ENCODE measurements around the gene PICK1. TPM values are rescaled to one million over a fixed set of nuclear protein-coding genes. Genes with fewer than 3 reads are reported as not detected.

Gene PICK1
- total and polyA plus RNA-seq, 2 of the 4 experiments (the other 2 are of a cell fraction): 16.5 to 21.0 TPM

DNA sequence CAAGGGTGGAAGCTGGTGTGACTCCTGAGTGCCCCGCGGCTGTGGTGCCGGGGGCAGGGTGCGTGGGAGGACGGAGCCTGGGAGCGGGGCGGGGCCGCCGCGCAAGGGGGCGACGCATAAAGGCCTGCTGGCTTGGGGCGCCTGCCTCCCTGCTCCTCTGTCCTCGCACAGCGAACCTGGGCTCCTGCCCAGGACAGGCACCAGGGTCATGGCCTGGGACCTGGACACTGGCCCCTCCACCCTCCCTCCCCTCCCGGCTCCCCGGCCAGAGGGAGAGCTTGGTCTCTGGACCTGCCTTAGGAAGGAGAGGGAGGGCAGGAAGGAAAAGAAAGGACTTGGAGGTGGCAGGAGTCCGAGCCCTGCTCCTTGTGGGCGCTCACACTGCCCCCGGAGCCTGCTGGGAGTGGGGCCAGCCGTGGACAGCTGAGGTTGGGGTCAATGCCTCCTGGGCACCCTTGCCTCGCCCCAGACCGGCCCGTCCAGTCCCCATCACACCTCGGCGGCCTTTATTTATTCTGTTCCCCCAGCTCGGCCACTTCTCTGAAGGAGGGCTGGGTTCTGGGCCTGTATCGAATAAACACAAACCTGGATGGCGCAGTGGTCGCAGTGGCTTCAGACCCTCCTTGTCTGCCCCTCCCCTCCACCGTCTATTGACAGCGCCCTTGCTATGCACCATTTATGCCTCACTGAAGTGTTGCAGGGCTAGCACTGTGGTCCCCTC lies 18.1 kb downstream of the PICK1 start:
- no peaks in the 10 kb centered on the region for H4K20me1 ChIP-seq (ENCODE audit: insufficient read depth, low read length)
- H2BK15ac ChIP-seq (ENCODE audit: low read depth, low read length): no peak overlapping the region
- no peak overlapping the region for H3K14ac ChIP-seq (replicated peaks; ENCODE audit: low read depth, low read length)
- no peak overlapping the region for H3K9ac ChIP-seq (ENCODE audit: low read depth, low read length)
- no peak overlapping the region for H3K4me3 ChIP-seq (ENCODE audit: insufficient read depth, low read depth, low read length)
- no peak overlapping the region for H4K8ac ChIP-seq (ENCODE audit: low read depth in 2 of 2, low read length in 2 of 2)
- TF ChIP-seq RFX5 (IDR thresholded peaks at IDR 0.05; ENCODE audit: low read depth, low read length) (no peak), RCOR1 (IDR thresholded peaks at IDR 0.05; ENCODE audit: insufficient replicate concordance, low read length) (no peak), NFE2L2 (IDR thresholded peaks at IDR 0.05; ENCODE audit: low read depth, low read length) (no peak), CHD1 (IDR thresholded peaks at IDR 0.05; ENCODE audit: low read depth, low read length) (no peak), RAD21 (IDR thresholded peaks at IDR 0.05; ENCODE audit: low read length) (no peak), MXI1 (IDR thresholded peaks at IDR 0.05; ENCODE audit: borderline replicate concordance, low read depth, low read length) (no peak), SMC3 (IDR thresholded peaks at IDR 0.05; ENCODE audit: low read depth, low read length) (no peak), MAFK (IDR thresholded peaks at IDR 0.05; ENCODE audit: low read depth, low read length) (no peak), POLR2A (IDR thresholded peaks at IDR 0.05; ENCODE audit: low read depth, low read length) (no peak), CEBPB (IDR thresholded peaks at IDR 0.05; ENCODE audit: low read depth, low read length) (no peak), CTCF (conservative IDR thresholded peaks at IDR 0.05; ENCODE audit: low read depth, low read length) (no peak), MAZ (IDR thresholded peaks at IDR 0.05; ENCODE audit: borderline replicate concordance, low read depth, low read length) (no peak), BHLHE40 (IDR thresholded peaks at IDR 0.05; ENCODE audit: low read depth, low read length) (no peak), FOS (IDR thresholded peaks at IDR 0.05; ENCODE audit: low read depth, low read length) (no peak), ELK1 (IDR thresholded peaks at IDR 0.05; ENCODE audit: borderline replicate concordance, low read depth, low read length) (no peak)
- TF ChIP-seq, protein P1, sequence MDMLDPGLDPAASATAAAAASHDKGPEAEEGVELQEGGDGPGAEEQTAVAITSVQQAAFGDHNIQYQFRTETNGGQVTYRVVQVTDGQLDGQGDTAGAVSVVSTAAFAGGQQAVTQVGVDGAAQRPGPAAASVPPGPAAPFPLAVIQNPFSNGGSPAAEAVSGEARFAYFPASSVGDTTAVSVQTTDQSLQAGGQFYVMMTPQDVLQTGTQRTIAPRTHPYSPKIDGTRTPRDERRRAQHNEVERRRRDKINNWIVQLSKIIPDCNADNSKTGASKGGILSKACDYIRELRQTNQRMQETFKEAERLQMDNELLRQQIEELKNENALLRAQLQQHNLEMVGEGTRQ (IDR thresholded peaks at IDR 0.05; ENCODE audit: low read depth, low read length): no peak
- H3K4ac ChIP-seq (ENCODE audit: low read depth, low read length): no peak overlapping the region
- H2BK20ac ChIP-seq (ENCODE audit: low read depth, low read length): no peak overlapping the region
- no peaks in the 10 kb centered on the region for H3K79me1 ChIP-seq (ENCODE audit: low read depth in 1 of 2, low read length in 2 of 2)
- 97% methylated on average over 16 of the region's 32 CpGs; no CpG with 5 or more reads in 1 of the 2 experiments for WGBS, 2 experiments (ENCODE audit: extremely low coverage in 2 of 2, insufficient read length in 1 of 2)
- in situ Hi-C loops (cut with MboI; ENCODE audit: low sequenced_read_pairs) (no loop called here), intact Hi-C loops (cut with micrococcal nuclease) (no loop called here), dilution Hi-C loops (cut with HindIII; ENCODE audit: low sequenced_read_pairs, unreplicated experiment) (no loop called here)
- no peak overlapping the region for H2AK5ac ChIP-seq (ENCODE audit: low read depth, low read length)
- H4K5ac ChIP-seq (ENCODE audit: low read depth, low read length): no peak overlapping the region
- 0 out of 2 replicates have a peak, but pooled peaks cover 1% of the 10 kb centered on the region for H3K9me1 ChIP-seq (ENCODE audit: insufficient read depth, low read length)
- no peak overlapping the region for H3K27ac ChIP-seq (ENCODE audit: insufficient read depth, low read length)
- H3K23ac ChIP-seq (ENCODE audit: low read depth, low read length): no peak overlapping the region
- no peak overlapping the region for H3K56ac ChIP-seq (ENCODE audit: extremely low read depth, insufficient read depth, low read length)
- CTCF ChIA-PET: no interaction called here
- no TSS peak for BruUV-seq (replicated peaks)
- H3K4me1 ChIP-seq (ENCODE audit: control insufficient read depth, insufficient read depth, low read length): no peaks in the 10 kb centered on the region
- no peak overlapping the region for H4K91ac ChIP-seq (ENCODE audit: insufficient read depth, low read depth, low read length)
- DNase-seq (no peak), ATAC-seq (ENCODE audit: low read depth) (no peak)
- no peak overlapping the region for H2BK120ac ChIP-seq (ENCODE audit: low read depth, low read length)
- no peak overlapping the region for H2BK5ac ChIP-seq (ENCODE audit: low read depth, low read length, poor library complexity, severe bottlenecking)
- H2AFZ ChIP-seq (replicated peaks; ENCODE audit: low read length, poor library complexity): no peak overlapping the region
- no peak overlapping the region for H3K4me2 ChIP-seq (ENCODE audit: low read depth, low read length)
- H3K27me3 ChIP-seq (ENCODE audit: control insufficient read depth, insufficient read depth, low read length): no peaks in the 10 kb centered on the region; the same call in 1 of the 2 replicates
- POLR2A ChIA-PET (ENCODE audit: unreplicated experiment): no interaction called here
- H3K9me3 ChIP-seq (ENCODE audit: control insufficient read depth, insufficient read depth, low read length): no peaks in the 10 kb centered on the region
- H2AK9ac ChIP-seq (replicated peaks; ENCODE audit: low read depth, low read length, poor library complexity): no peak overlapping the region
- peaks cover 10% of the 10 kb centered on the region for H3K36me3 ChIP-seq (ENCODE audit: control insufficient read depth, insufficient read depth, low read length)
- H3K18ac ChIP-seq (ENCODE audit: low read depth, low read length): no peak overlapping the region

All from IMR-90 (cell line).